ENCODE results near the gene NRAP. TPM values are rescaled to one million over a fixed set of nuclear protein-coding genes. Genes with fewer than 3 reads are reported as not detected.

NRAP gene
- total and polyA plus RNA-seq, 4 donors, result 0.02 to 0.04 TPM; not detected in 2

DNA sequence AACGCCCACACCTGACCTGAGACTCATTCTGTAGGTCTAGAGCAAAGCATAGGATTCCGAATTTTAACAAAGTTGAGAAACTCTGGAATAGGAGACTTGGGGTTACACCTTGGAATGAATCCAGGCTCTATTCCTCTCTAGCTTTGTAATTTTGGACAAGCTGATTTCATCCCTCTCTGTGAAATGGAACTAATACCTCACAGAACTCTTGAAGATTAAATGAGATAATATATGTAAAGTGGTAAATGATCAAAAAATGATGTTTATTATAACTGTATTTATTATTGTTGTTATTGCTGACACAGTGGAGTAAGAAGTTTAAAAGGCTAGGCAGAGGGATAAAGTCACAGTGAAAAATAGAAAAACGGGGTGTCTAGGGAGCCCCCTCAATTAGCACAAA is 48.2 kb upstream of the NRAP start:
- no peaks in the 10 kb centered on the region for H3K9me3 ChIP-seq (ENCODE audit: control insufficient read depth in 4 of 4, insufficient read depth in 3 of 4, low read length in 3 of 4)
- WGBS, 2 donors, result 91 to 98% methylated on average over 3 of the region's 3 CpGs
- H3K27ac ChIP-seq (ENCODE audit: low read depth in 1 of 2, low read length in 1 of 2), result no peak overlapping the region
- no peak overlapping the region for H3K4me3 ChIP-seq
- TF ChIP-seq CTCF (IDR thresholded peaks at IDR 0.05; ENCODE audit: control extremely low read depth, extremely low read depth), result no peak
- no peak for ATAC-seq (ENCODE audit: insufficient read depth, low FRiP score)
- H3K9ac ChIP-seq (ENCODE audit: insufficient read depth in 1 of 2, low read length in 2 of 2), result no peak overlapping the region
- H3K4me1 ChIP-seq (ENCODE audit: control insufficient read depth in 5 of 5, insufficient read depth in 5 of 5, low read length in 5 of 5), result peaks cover 0 to 6% (median 0%) of the 10 kb centered on the region in 5 donors
- no peak for DNase-seq
- peaks cover 0 to 13% (median 4%) of the 10 kb centered on the region in 4 donors for H3K36me3 ChIP-seq (ENCODE audit: control insufficient read depth in 4 of 4, insufficient read depth in 4 of 4, low read length in 4 of 4)
- H3K27me3 ChIP-seq (ENCODE audit: control insufficient read depth in 3 of 3, insufficient read depth in 3 of 3, low read length in 2 of 3), result no peaks in the 10 kb centered on the region

- Histone ChIP-seq H3K9ac (ENCODE audit: insufficient read depth in 1 of 2, low read length in 2 of 2) (no peak overlapping the region), H3K4me1 (ENCODE audit: control insufficient read depth in 5 of 5, insufficient read depth in 5 of 5, low read length in 5 of 5) (peaks cover 0 to 7% (median 0%) of the 10 kb centered on the region in 5 donors), H3K9me3 (ENCODE audit: control insufficient read depth in 4 of 4, insufficient read depth in 3 of 4, low read length in 3 of 4) (no peaks in the 10 kb centered on the region), H3K27ac (ENCODE audit: low read depth in 1 of 2, low read length in 1 of 2) (no peak overlapping the region), H3K4me3 (no peak overlapping the region), H3K36me3 (ENCODE audit: control insufficient read depth in 4 of 4, insufficient read depth in 4 of 4, low read length in 4 of 4) (peaks cover 0 to 13% (median 4%) of the 10 kb centered on the region in 4 donors), H3K27me3 (ENCODE audit: control insufficient read depth in 3 of 3, insufficient read depth in 3 of 3, low read length in 2 of 3) (no peaks in the 10 kb centered on the region)
- DNase-seq (no peak), ATAC-seq (ENCODE audit: insufficient read depth, low FRiP score) (no peak)
- 76 to 80% methylated on average over 2 of the region's 2 CpGs for WGBS, 2 donors
- no peak for TF ChIP-seq CTCF (IDR thresholded peaks at IDR 0.05; ENCODE audit: control extremely low read depth, extremely low read depth)
Observed at GRCh38 chr10:113711142-113711541, 47.3 kb upstream of the NRAP start.

GRCh38 chr10:113709221-113709838 is 45.5 kb upstream of the NRAP start:
- no peak overlapping the region for H3K9ac ChIP-seq (ENCODE audit: insufficient read depth in 1 of 2, low read length in 2 of 2)
- H3K4me3 ChIP-seq, result no peak overlapping the region
- DNase-seq (no peak), ATAC-seq (ENCODE audit: insufficient read depth, low FRiP score) (no peak)
- no peaks in the 10 kb centered on the region for H3K9me3 ChIP-seq (ENCODE audit: control insufficient read depth in 4 of 4, insufficient read depth in 3 of 4, low read length in 3 of 4)
- H3K27me3 ChIP-seq (ENCODE audit: control insufficient read depth in 3 of 3, insufficient read depth in 3 of 3, low read length in 2 of 3), result no peaks in the 10 kb centered on the region
- 55 to 66% methylated on average over 8 of the region's 8 CpGs for WGBS, 2 donors
- TF ChIP-seq CTCF (IDR thresholded peaks at IDR 0.05; ENCODE audit: control extremely low read depth, extremely low read depth), result no peak
- no peak overlapping the region for H3K27ac ChIP-seq (ENCODE audit: low read depth in 1 of 2, low read length in 1 of 2)
- H3K4me1 ChIP-seq (ENCODE audit: control insufficient read depth in 5 of 5, insufficient read depth in 5 of 5, low read length in 5 of 5), result peaks cover 0 to 7% (median 0%) of the 10 kb centered on the region in 5 donors
- H3K36me3 ChIP-seq (ENCODE audit: control insufficient read depth in 4 of 4, insufficient read depth in 4 of 4, low read length in 4 of 4), result peaks cover 0 to 8% (median 2%) of the 10 kb centered on the region in 4 donors

GRCh38 chr10:113708640-113709039 is 44.8 kb upstream of the NRAP start:
- peaks cover 0 to 7% (median 0%) of the 10 kb centered on the region in 5 donors for H3K4me1 ChIP-seq (ENCODE audit: control insufficient read depth in 5 of 5, insufficient read depth in 5 of 5, low read length in 5 of 5)
- H3K9me3 ChIP-seq (ENCODE audit: control insufficient read depth in 4 of 4, insufficient read depth in 3 of 4, low read length in 3 of 4), result no peaks in the 10 kb centered on the region
- H3K9ac ChIP-seq (ENCODE audit: insufficient read depth in 1 of 2, low read length in 2 of 2), result no peak overlapping the region
- WGBS, 2 donors, result 83 to 84% methylated on average over 6 of the region's 6 CpGs
- no peak for TF ChIP-seq CTCF (IDR thresholded peaks at IDR 0.05; ENCODE audit: control extremely low read depth, extremely low read depth)
- H3K27me3 ChIP-seq (ENCODE audit: control insufficient read depth in 3 of 3, insufficient read depth in 3 of 3, low read length in 2 of 3), result no peaks in the 10 kb centered on the region
- DNase-seq (no peak), ATAC-seq (ENCODE audit: insufficient read depth, low FRiP score) (no peak)
- H3K36me3 ChIP-seq (ENCODE audit: control insufficient read depth in 4 of 4, insufficient read depth in 4 of 4, low read length in 4 of 4), result peaks cover 0 to 14% (median 2%) of the 10 kb centered on the region in 4 donors
- no peak overlapping the region for H3K27ac ChIP-seq (ENCODE audit: low read depth in 1 of 2, low read length in 1 of 2)
- H3K4me3 ChIP-seq, result no peak overlapping the region

Measured in lung (tissue), 12 donors.